Suprapubic skin (tissue), 4 donors: ENCODE results near the gene SLC9B1. TPM values are rescaled to one million over a fixed set of nuclear protein-coding genes. Genes with fewer than 3 reads are reported as not detected.
"Not testable (repeated sequence)": the region's sequence is repeated elsewhere in the genome, so short reads cannot be mapped to it uniquely, and the experiment has no call there.

ENCODE experiments used
- DNase-seq, 2 donors: peaks; one replicate each; pipeline ENCODE4 v3.0.0-alpha.2; 2019; ENCODE audit warnings: low spot score in 2 of 2
- H3K27ac ChIP-seq: fragments of 200-600 bp; sonication (generic); one replicate; pipeline ENCODE4 v1.5.1; 2019
- H3K27me3 ChIP-seq: fragments of 200-600 bp; sonication (generic); one replicate; pipeline ENCODE4 v1.5.1; 2019
- H3K36me3 ChIP-seq: fragments of 200-600 bp; sonication (generic); one replicate; pipeline ENCODE4 v1.5.1; 2019
- H3K4me1 ChIP-seq: fragments of 200-600 bp; sonication (generic); one replicate; pipeline ENCODE4 v1.5.1; 2019
- H3K4me3 ChIP-seq: fragments of 200-600 bp; sonication (generic); one replicate; pipeline ENCODE4 v1.5.1; 2019; ENCODE audit warnings: mild to moderate bottlenecking
- H3K9me3 ChIP-seq: fragments of 200-600 bp; sonication (generic); one replicate; pipeline ENCODE4 v1.5.1; 2019
- CTCF ChIP-seq, 2 donors: fragments of 200-600 bp in 1 of 2; fragments of 450-650 bp in 1 of 2; sonication (generic) in 1 of 2; IDR thresholded peaks; one replicate each; pipeline ENCODE4 v1.5.1; 2016 to 2019; ENCODE audit warnings: antibody characterized with exemption in 2 of 2, mild to moderate bottlenecking in 1 of 2, moderate library complexity in 1 of 2
- EP300 ChIP-seq: sonication (generic); formaldehyde crosslinking; IDR thresholded peaks from one replicate; pipeline ENCODE4 v1.6.1; 2017; ENCODE audit warnings: antibody characterized with exemption
- POLR2A ChIP-seq, 2 donors: fragments of 450-650 bp; IDR thresholded peaks; one replicate each; pipeline ENCODE4 v1.6.1; 2017; ENCODE audit warnings: antibody characterized with exemption in 2 of 2, mild to moderate bottlenecking in 2 of 2, moderate library complexity in 2 of 2
- POLR2AphosphoS5 ChIP-seq, 3 donors: sonication (generic); formaldehyde crosslinking; IDR thresholded peaks; one replicate each; pipeline ENCODE4 v1.6.1; 2017; ENCODE audit warnings: antibody characterized with exemption in 3 of 3
- WGBS: methylation state at CpG from one replicate; pipeline ENCODE4 v1.1.5; 2018; 5-methylcytosine and 5-hydroxymethylcytosine counted together
- total RNA-seq, 4 donors: library from RNA; depleted of rRNA; stranded (reverse); fragments of >200 nt; gene quantifications; one replicate each; pipeline ENCODE4 v1.1.0, GENCODE V29; 2016

SLC9B1 gene
- total RNA-seq, 4 donors from 2014 or later = 0.30 to 2.9 TPM; not detected in 2

- Histone ChIP-seq H3K9me3 (no peaks in the 10 kb centered on the region), H3K4me3 (no peak overlapping the region), H3K36me3 (no peaks in the 10 kb centered on the region), H3K27me3 (no peaks in the 10 kb centered on the region), H3K4me1 (no peaks in the 10 kb centered on the region), H3K27ac (no peak overlapping the region)
- DNase-seq = no peak
- no peak for TF ChIP-seq POLR2AphosphoS5 (IDR thresholded peaks at IDR 0.05)
- no peak for TF ChIP-seq EP300
- no peak for TF ChIP-seq POLR2A (IDR thresholded peaks at IDR 0.05)
- TF ChIP-seq CTCF (IDR thresholded peaks at IDR 0.05) = no peak
- WGBS = 91% methylated on average over 2 of the region's 2 CpGs
These were observed 136.2 kb downstream of the SLC9B1 start for GRCh38 chr4:102883278-102883677.

GRCh38 chr4:102881343-102881742 lies 138.2 kb downstream of the SLC9B1 start:
- H3K27ac ChIP-seq = no peak overlapping the region
- no peaks in the 10 kb centered on the region for H3K4me1 ChIP-seq
- no peaks in the 10 kb centered on the region for H3K27me3 ChIP-seq
- H3K9me3 ChIP-seq = no peaks in the 10 kb centered on the region
- peaks cover 3% of the 10 kb centered on the region for H3K36me3 ChIP-seq
- 100% methylated on average over 1 of the region's 1 CpG for WGBS
- no peak for DNase-seq
- H3K4me3 ChIP-seq = no peak overlapping the region
- TF ChIP-seq POLR2A (IDR thresholded peaks at IDR 0.05) (no peak), CTCF (IDR thresholded peaks at IDR 0.05) (no peak), POLR2AphosphoS5 (IDR thresholded peaks at IDR 0.05) (no peak), EP300 (no peak)

GRCh38 chr4:102878901-102879300 lies 140.6 kb downstream of the SLC9B1 start:
- Histone ChIP-seq H3K27me3 (no peaks in the 10 kb centered on the region), H3K4me1 (no peaks in the 10 kb centered on the region), H3K4me3 (no peak overlapping the region), H3K36me3 (peaks cover 3% of the 10 kb centered on the region), H3K27ac (no peak overlapping the region), H3K9me3 (no peaks in the 10 kb centered on the region)
- WGBS = 90% methylated on average over 3 of the region's 3 CpGs
- TF ChIP-seq POLR2A (IDR thresholded peaks at IDR 0.05) (no peak), POLR2AphosphoS5 (IDR thresholded peaks at IDR 0.05) (no peak), EP300 (no peak), CTCF (IDR thresholded peaks at IDR 0.05) (no peak)
- no peak for DNase-seq

GRCh38 chr4:102878349-102878748 lies 141.2 kb downstream of the SLC9B1 start:
- 91% methylated on average over 4 of the region's 4 CpGs for whole genome bisulfite sequencing
- not testable (repeated sequence) for H3K9me3 ChIP-seq, H3K27me3 ChIP-seq, H3K36me3 ChIP-seq, DNase-seq, H3K4me1 ChIP-seq, H3K27ac ChIP-seq, H3K4me3 ChIP-seq

GRCh38 chr4:102877477-102878106 lies 141.9 kb downstream of the SLC9B1 start:
- H3K36me3 ChIP-seq, H3K27me3 ChIP-seq, H3K4me1 ChIP-seq, H3K9me3 ChIP-seq, H3K27ac ChIP-seq, H3K4me3 ChIP-seq, DNase-seq: not testable (repeated sequence)
- 83% methylated on average over 3 of the region's 3 CpGs for WGBS

- no peak for TF ChIP-seq POLR2AphosphoS5 (IDR thresholded peaks at IDR 0.05)
- Histone ChIP-seq H3K4me3 (no peak overlapping the region), H3K36me3 (no peaks in the 10 kb centered on the region), H3K9me3 (no peaks in the 10 kb centered on the region), H3K27ac (no peak overlapping the region), H3K4me1 (peaks cover 20% of the 10 kb centered on the region), H3K27me3 (no peaks in the 10 kb centered on the region)
- 84% methylated on average over 2 of the region's 2 CpGs for WGBS
- no peak for DNase-seq
These were observed 147.7 kb downstream of the SLC9B1 start for GRCh38 chr4:102871772-102872171.

- H3K27me3 ChIP-seq = no peaks in the 10 kb centered on the region
- H3K4me1 ChIP-seq = peaks cover 20% of the 10 kb centered on the region
- 13% methylated on average over 19 of the region's 19 CpGs for WGBS
- no peaks in the 10 kb centered on the region for H3K9me3 ChIP-seq
- H3K4me3 ChIP-seq = peak overlapping the region; percentile 68
- no peaks in the 10 kb centered on the region for H3K36me3 ChIP-seq
- peak overlapping the region; percentile 92 for H3K27ac ChIP-seq
- no peak for TF ChIP-seq POLR2AphosphoS5 (IDR thresholded peaks at IDR 0.05)
- TF ChIP-seq POLR2A (IDR thresholded peaks at IDR 0.05) = no peak
- no peak for TF ChIP-seq EP300
- DNase-seq = no peak
These were observed 149.8 kb downstream of the SLC9B1 start for GRCh38 chr4:102869569-102870197.
